ENCODE measurements around the gene TRIM32.
A peak's percentile ranks its signal among the peaks of the same experiment; 100 is the strongest.

TRIM32 gene

DNA sequence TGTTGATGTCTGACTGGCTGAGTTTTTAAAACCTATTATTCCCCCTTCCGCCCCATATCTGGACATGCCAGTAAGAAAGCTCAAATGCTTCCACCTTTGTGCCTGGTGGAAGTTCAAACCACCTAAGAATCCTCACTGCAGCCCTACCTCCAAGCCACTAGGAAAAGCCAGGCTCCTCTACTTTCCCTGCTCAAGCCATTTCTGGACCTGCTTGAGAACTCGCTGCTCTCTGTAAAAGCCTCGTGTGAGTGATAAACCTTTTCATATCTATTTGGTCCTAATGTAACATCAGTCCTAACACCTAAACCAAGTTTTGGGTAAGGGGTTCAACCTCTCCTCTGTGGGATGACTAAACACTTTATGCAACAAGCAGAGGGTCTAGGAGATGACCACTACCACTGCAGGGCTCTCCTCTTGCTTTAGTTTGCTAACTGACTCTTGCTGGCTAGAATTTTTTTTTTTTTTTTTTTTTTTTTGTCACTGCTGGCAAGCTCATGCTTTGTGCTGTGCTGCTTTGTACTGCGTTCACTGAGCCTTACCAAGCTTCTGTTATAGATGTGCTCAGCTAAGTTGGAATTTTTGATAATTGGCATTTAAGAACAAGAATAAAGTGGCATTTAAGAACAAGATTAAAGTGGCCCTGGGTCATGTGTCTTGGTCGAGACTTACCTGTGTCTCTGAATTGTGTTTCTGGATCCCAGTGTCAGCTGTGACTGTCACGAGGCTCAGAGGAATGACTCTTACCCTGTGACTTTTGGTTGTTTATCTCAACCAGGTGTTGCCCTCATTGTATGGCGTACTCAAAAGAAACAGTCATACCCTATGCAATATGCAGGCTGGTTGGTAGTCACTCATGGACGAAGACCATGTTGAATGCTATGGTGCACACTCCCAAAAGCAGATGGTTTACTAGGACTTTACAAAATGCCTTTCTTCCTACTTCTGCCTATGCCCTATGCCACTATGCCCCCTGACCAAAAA lies 19.5 kb downstream of the TRIM32 start:
- DNase-seq = no peak

GRCh38 chr9:116712781-116713180 lies 25.7 kb downstream of the TRIM32 start:
- no peak for DNase-seq

DNA sequence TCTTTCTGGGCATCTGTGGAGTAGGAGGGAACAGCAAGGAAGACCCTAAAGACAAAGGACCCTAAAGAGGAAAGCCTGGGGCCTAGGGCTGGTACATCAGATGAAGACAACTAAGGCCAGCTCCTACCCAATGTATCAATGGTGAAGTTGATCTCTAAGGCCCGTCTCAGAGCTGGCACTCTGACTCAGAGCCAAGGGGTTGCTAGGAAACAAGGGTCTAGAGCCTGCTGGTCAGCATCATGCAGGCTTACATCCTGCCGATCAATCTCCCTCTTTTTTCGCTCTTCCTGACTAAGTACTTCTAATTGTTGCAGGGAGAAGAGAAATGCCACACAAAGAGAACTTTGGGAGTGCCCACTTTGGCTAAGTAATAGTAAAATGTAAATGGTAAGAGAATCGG lies 26.2 kb downstream of the TRIM32 start:
- DNase-seq = no peak

DNA sequence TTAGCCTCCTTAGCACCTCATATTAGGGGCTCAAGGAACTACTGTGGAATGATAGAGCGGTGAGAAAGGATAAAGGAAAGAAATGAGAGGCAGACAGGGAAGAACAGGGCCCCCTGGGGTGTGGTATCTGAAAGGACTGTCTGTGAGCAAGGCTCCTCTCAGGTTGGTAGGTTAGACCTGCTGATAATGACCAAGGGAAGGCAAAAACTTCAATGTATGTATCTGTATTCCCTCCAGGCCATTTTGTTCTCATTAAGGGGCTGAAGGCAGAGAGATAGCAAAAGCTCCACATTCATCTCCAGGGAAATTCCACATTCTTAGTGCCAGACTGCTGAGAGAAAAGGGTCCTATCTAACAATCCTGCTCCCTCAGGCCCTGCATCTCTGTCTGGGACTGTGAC lies 28.6 kb downstream of the TRIM32 start:
- no peak for DNase-seq

DNA sequence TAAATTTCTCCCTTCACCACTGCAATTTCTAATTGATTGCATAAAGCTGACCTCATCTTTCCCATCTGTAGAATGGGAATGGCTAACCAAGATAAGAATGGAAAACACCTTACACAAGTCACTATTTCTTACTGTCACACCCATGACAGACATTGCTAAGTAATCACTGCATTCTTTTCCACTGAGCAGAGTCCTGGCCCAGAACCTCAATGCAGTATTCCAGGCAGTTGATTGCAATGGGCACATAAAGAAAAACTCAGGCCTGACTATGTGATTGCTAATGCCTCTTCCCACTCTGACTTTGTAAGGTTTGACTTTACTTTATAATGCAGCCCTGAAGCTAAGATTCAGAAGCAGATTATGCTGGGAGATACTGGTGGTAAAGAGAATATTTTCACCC lies 29.3 kb downstream of the TRIM32 start:
- DNase-seq = no peak

GRCh38 chr9:116717150-116717549 lies 30.0 kb downstream of the TRIM32 start:
- no peak for DNase-seq

DNA sequence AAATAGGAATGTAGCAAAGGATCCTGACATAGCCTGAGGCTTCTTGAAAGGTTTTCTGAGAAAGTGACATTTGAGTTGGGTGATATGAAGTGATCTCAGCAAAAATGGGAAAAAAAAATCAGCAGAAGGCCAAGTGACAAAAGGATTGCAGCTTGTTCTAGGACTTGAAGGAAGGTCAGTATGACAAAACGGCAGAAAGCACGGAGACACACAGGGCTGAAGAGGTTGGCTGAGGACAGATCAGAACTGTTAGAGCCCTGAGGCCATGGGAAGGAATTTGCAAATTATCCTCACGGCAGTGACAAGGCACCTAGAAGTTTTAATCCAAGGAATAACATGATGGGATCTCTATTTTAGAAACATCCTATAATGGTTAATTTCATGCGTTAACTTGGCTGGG lies 31.0 kb downstream of the TRIM32 start:
- no peak for DNase-seq

- DNase-seq = no peak
Measured at GRCh38 chr9:116720111-116720510, 33.0 kb downstream of the TRIM32 start.

- DNase-seq = no peak
Measured at GRCh38 chr9:116721411-116721810, 34.3 kb downstream of the TRIM32 start.

DNA sequence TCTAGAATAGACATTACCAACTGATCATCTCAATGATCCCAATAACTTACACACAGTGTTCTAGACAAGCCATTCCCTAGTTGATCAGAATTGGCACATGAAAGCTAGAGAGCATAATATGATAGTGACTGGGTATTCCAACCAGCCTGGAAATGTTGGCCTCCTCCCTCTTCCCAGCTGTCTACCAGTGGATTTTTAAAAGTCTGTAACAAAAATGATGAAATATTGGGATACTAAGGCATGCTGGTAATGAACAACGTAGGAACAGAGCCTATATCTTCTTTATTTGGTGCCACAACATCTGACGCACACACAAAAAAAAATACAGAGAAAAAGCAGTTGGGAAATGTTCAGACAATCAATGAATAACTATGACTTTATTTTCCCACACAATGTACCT lies 34.8 kb downstream of the TRIM32 start:
- no peak for DNase-seq

- DNase-seq = no peak
Measured at GRCh38 chr9:116724123-116724522, 37.0 kb downstream of the TRIM32 start.

DNA sequence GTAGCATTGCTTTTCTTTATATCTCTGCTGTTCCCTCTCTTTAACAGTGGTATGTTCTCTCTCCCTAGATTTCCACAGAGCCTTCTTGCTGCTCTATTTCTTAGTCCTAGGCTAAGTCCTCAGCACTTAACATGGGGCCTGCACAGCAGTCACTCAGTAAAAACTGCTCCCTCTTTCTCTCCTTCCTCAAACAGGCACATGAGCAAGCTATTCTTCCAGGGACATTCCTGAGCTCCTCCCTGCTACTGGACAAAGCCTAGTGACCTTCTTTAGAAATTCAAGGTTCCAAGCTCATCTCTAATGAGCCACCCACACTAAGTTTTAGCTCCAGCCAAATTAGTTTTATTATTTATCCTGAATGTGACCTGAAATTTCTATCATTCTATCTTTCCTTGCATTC lies 39.5 kb downstream of the TRIM32 start:
- DNase-seq = no peak

GRCh38 chr9:116733010-116733641 lies 46.0 kb downstream of the TRIM32 start:
- no peak for DNase-seq

DNA sequence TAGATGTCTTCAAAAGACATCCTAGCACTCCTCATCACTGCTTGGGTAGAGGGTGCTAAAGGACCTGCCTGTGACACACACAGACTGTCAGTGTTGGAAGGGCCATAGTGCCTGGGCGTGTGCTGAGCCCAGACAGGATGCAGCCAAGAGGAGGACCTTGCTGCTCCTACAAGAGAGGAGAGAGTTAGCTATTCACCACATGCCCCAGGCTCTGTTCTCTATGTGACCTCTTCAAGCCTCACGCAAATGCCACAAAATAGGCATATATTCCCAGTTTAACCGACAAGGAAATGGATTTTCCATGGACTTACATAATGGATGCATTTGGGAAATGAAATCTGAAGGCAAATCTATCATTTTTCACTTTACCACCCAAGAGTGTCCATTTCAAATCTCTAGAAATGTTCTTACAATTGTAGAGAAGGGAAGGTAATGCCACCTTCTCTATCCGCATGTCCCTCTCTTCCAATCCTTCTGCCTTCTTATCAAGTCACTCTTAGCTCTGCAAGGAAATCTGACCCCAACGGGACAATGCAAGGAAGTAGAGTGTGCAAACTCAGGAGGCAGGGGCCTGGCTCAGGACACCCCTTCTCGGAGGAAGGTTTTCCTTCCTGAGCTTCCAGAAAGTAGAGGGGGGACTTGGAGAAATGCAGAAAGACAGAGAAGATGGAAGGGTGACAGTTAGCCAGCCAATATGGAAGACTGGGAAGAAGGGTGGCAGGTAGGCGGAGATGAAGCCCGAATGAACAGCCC lies 49.5 kb downstream of the TRIM32 start:
- no peak for DNase-seq

- DNase-seq = peak; percentile 78
Measured at GRCh38 chr9:116737152-116737546, 50.0 kb downstream of the TRIM32 start.

DNA sequence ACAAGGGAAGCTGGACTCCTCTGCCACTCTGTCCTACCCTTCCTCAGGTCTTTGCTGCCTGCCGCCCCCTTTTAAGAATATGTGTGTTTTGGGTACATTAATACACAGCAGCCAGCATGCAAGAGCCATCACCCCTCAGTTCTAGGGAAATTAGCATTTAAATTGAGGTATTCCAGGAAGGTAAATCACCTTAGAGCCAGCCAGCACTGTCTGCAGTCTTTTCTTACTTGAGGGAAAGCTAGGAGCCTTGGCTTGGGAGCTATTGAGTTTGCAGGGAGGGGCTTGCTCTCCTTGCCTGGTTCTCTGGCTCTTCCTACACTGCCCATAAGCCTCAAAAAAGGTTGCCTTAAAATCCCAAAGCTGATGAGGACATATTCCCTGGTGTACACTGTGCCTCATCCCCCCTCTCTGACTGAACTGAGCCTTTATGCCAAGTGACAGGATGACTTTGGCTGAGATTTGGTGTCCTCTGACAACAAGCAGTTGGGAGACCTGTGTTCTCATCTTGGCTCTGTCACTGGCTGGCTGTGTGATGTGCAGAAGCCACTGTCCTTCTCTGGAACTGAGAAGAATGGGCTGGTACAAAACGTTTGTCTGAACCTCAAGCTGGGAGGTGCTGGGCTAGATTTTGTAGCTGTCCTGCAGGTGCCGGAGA lies 54.1 kb downstream of the TRIM32 start:
- DNase-seq = no peak

GRCh38 chr9:116741742-116742141 lies 54.6 kb downstream of the TRIM32 start:
- no peak for DNase-seq

GRCh38 chr9:116749176-116749575 lies 62.1 kb downstream of the TRIM32 start:
- DNase-seq = no peak

GRCh38 chr9:116749772-116750171 lies 62.7 kb downstream of the TRIM32 start:
- DNase-seq = no peak

DNA sequence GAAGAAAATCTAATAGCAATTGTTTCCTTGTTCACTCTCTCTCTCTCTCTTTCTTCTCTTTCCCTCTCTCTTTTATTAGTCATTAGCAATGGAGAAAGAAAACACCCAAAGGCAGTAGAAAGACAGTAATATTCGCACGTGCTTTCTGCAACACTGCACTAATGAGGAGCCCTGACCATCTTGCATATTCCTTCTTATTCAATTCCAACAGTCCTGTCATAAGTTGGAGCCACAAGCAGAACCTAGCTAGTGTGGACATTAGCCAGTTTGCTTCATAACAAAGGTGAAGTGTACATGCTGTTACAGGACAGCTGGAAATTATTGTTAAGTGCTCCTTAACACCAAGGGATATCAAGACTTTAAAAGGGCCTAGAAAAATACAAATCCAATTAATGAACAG lies 63.4 kb downstream of the TRIM32 start:
- no peak for DNase-seq

Data from activated CD4-positive, alpha-beta T cell treated with anti-CD3 and anti-CD28 coated beads, Interleukin-2, Interleukin-6, amounts not matched to agents 100 ng/mL and 50 ng/mL, durations not matched to agents 16 hours and 8 hours (primary cell).